PC-9 (cell line): ENCODE results near the gene SEMA4A. TPM values are rescaled to one million over a fixed set of nuclear protein-coding genes. Genes with fewer than 3 reads are reported as not detected.

Experiments
- BruUV-seq: library from RNA; stranded (reverse); fragments of 400-500 nt; replicated peaks from 2 replicates; lab custom pipeline; 2021; lab: Mats Ljungman, UMichigan
- CTCF ChIA-PET: fragments of 300-600 bp; sonication (Branson Sonifier 250); formaldehyde crosslinking; loops from one replicate; lab custom pipeline; 2022; ENCODE audit warnings: antibody characterized with exemption; lab: Charles Lee
- POLR2A ChIA-PET: fragments of 300-600 bp; sonication (Branson Sonifier 250); formaldehyde crosslinking; loops from one replicate; lab custom pipeline; 2022; ENCODE audit warnings: antibody characterized with exemption; ENCODE audit not compliant: unreplicated experiment; lab: Charles Lee
- DNase-seq, 2 experiments: peaks; one replicate each; pipeline versions ENCODE4 v3.0.0 to v3.0.0-alpha.2; 2015 to 2022; ENCODE audit warnings: mixed read lengths in 1 of 2
- H2AFZ ChIP-seq: fragments of 200-600 bp; sonication (generic); 2 replicates; pipeline ENCODE4 v1.8.1; 2017; ENCODE audit warnings: antibody characterized with exemption
- H3F3A ChIP-seq: fragments of 200-600 bp; sonication (generic); 2 replicates; pipeline ENCODE4 v1.8.1; 2017; ENCODE audit warnings: antibody characterized with exemption, mild to moderate bottlenecking, low read depth; ENCODE audit not compliant: insufficient read depth
- H3K27ac ChIP-seq: fragments of 200-600 bp; sonication (generic); 2 replicates; pipeline ENCODE4 v1.6.1; 2016; ENCODE audit warnings: mixed run types
- H3K27me3 ChIP-seq: fragments of 200-600 bp; sonication (generic); 2 replicates; pipeline ENCODE4 v1.6.1; 2016; ENCODE audit warnings: low read depth, mixed run types; ENCODE audit not compliant: insufficient read depth
- H3K36me3 ChIP-seq: fragments of 200-600 bp; sonication (generic); 2 replicates; pipeline ENCODE4 v1.6.1; 2016; ENCODE audit warnings: low read depth, mixed run types
- H3K4me1 ChIP-seq: fragments of 200-600 bp; sonication (generic); replicated peaks from 2 replicates; pipeline ENCODE4 v1.6.1; 2016; ENCODE audit warnings: mixed run types; ENCODE audit not compliant: insufficient read depth
- H3K4me2 ChIP-seq: fragments of 200-600 bp; sonication (generic); 2 replicates; pipeline ENCODE4 v1.6.1; 2017; ENCODE audit warnings: mixed run types
- H3K4me3 ChIP-seq: fragments of 200-600 bp; sonication (generic); 2 replicates; pipeline ENCODE4 v1.6.1; 2016; ENCODE audit warnings: mixed run types
- H3K79me2 ChIP-seq: fragments of 200-600 bp; sonication (generic); 2 replicates; pipeline ENCODE4 v1.6.1; 2017; ENCODE audit warnings: low read depth, mixed run types
- H3K9me2 ChIP-seq: fragments of 200-600 bp; sonication (generic); 2 replicates; pipeline ENCODE4 v1.8.1; 2017; ENCODE audit warnings: mild to moderate bottlenecking; ENCODE audit not compliant: insufficient read depth
- H3K9me3 ChIP-seq: fragments of 200-600 bp; sonication (generic); 2 replicates; pipeline ENCODE4 v1.8.1; 2016; ENCODE audit warnings: low read depth; ENCODE audit not compliant: insufficient read depth
- H4K20me1 ChIP-seq: fragments of 200-600 bp; sonication (generic); 2 replicates; pipeline ENCODE4 v1.8.1; 2017; ENCODE audit not compliant: insufficient read depth
- CTCF ChIP-seq: fragments of 200-600 bp; sonication (generic); conservative IDR thresholded peaks from 2 replicates; pipeline ENCODE4 v1.6.1; 2017; ENCODE audit warnings: mixed run types, antibody characterized with exemption, mild to moderate bottlenecking, moderate library complexity
- EZH2 ChIP-seq: fragments of 200-600 bp; sonication (generic); IDR thresholded peaks from 2 replicates; pipeline ENCODE4 v1.8.0; 2017; ENCODE audit warnings: antibody characterized with exemption, low read depth
- intact Hi-C: fragments of 100-400 bp; cut with micrococcal nuclease; formaldehyde crosslinking; loops from one replicate; pipeline ENCODE4 v1.10.0; 2022; ENCODE audit not compliant: unreplicated experiment
- total RNA-seq: library from RNA; stranded (reverse); gene quantifications from 2 replicates; pipeline ENCODE4 v1.2.3, GENCODE V29; 2021

Gene SEMA4A
- total RNA-seq, 1 experiment from 2014 or later = 16.2 TPM

DNA sequence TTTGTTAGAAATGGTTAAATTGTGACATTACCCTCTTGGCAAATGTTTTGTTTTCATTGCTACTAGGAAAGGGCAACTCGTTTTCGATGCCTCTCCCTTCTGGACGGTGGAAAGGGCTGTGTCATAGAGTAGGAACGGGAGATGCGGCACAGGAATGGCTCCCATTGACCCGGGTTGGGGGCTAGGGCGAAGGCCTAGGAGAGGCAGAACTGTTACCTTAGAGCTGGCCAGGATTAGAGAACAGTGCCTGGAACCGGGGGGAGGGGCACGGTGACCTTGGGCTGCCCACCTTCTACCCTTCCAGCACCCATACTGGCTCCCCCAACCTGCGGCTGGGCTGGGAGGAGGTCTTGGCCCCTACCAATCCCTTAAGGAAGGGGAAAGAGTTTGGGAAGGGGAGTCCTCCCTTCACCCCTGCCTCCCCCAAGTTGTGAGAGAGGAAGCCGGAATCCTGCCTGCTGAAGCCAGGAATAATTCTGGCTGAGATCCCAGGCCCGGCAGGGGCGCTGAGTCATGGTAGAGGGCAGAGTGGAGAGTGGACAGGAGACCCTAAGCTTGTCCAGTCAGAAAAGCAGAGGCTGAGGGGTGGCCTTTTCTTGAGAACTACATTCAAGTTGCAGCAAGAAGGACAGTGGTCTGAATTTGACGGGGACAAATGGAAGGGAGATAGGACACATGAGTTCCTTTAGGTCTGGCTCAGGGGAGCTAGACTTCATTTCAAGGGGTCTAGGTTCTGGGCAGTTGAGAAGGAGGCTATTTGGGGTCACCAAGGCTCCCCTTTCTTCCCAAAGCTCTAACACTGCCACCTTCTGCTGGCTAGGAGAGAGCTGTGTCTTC lies 30.6 kb upstream of the SEMA4A start:
- peak; percentile 84 to 85 for DNase-seq
- Histone ChIP-seq H3K9me2 (no peaks in the 10 kb centered on the region), H3K27ac (peak overlapping the region; percentile 98), H3K79me2 (peaks cover 80% of the 10 kb centered on the region), H3K36me3 (peaks cover 16% of the 10 kb centered on the region; the same call in 1 of the 2 replicates), H3K4me3 (peak overlapping the region; percentile 56), H3F3A (peaks cover 93% of the 10 kb centered on the region), H3K4me2 (peak overlapping the region; percentile 99), H3K4me1 (peaks cover 98% of the 10 kb centered on the region), H3K9me3 (no peaks in the 10 kb centered on the region), H2AFZ (no peak overlapping the region), H4K20me1 (peaks cover 22% of the 10 kb centered on the region), H3K27me3 (no peaks in the 10 kb centered on the region)
- intact Hi-C loops = loop anchor here (1.0 to 10.0 kb wide), 3 partner anchors 8 to 382 kb away; partner anchors contain the start of genes LMNA and MEF2D
- TSS peak; percentile 21 for BruUV-seq
- CTCF ChIA-PET = interaction anchor here (0.6 to 1.5 kb wide), 6 partner anchors 16 to 144 kb away, joined by 3 to 10 read pairs (median 4); partner anchors contain the start of gene ARHGEF2
- POLR2A ChIA-PET = interaction anchor here (0.7 to 1.5 kb wide), 3 partner anchors 16 to 208 kb away, joined by 3 to 18 read pairs (median 5); no protein-coding TSS in a partner anchor
- TF ChIP-seq EZH2 = no peak
- TF ChIP-seq CTCF = peak; percentile 45; the same call in 1 of the 2 replicates

DNA sequence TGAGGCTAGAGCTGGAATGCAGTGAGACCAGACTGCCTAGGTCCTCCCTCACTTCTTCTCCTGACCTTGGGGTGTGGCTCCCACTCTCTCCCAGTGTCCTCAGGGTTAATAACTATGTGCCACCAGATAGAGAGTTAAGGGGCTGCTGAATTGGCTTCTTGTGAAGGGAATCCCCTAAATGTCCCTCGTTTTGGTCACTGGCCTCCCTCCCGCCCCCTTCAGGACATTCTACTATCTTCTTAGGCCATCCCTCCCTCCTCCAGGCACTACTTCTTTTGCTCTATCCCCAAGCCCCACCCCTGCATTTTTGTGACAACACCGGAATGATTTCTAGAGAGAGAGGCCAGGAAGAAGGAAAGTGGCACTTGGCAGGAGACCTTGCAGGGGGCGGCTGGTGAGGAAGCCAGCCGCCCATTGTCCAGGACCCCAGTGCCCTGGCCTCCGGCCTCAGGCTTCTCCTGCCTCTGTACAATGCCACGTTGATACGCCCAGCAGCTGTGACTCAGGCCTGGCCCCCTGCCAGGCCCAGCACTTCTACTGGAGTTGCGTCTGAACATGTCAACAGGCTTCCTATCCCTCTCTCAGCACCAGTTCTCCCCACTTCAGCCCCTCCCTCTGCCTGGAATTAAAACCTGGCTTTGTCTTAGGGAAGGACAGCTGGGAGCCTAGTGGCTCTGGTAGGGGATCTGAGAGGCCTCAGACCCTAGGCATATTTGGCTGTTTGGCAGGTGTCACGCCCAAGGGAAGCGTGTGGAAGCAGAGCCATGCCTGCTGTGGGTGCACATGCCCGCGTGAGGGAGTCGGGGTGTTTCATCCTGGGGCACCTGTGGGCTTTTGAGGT lies 29.8 kb upstream of the SEMA4A start:
- H3K4me1 ChIP-seq = peaks cover 98% of the 10 kb centered on the region
- peaks cover 80% of the 10 kb centered on the region for H3K79me2 ChIP-seq
- no peaks in the 10 kb centered on the region for H3K27me3 ChIP-seq
- DNase-seq = peak; percentile 94 to 95
- H3K4me3 ChIP-seq = peak overlapping the region; percentile 56
- H3K36me3 ChIP-seq = 0 out of 2 replicates have a peak, but pooled peaks cover 9% of the 10 kb centered on the region
- TF ChIP-seq CTCF (peak; percentile 42; the same call in 1 of the 2 replicates), EZH2 (no peak)
- H3K9me2 ChIP-seq = no peaks in the 10 kb centered on the region
- H3F3A ChIP-seq = peaks cover 94% of the 10 kb centered on the region
- CTCF ChIA-PET = interaction anchor here (0.6 to 1.5 kb wide), 3 partner anchors 27 to 298 kb away, joined by 3 to 8 read pairs (median 4); partner anchors contain the start of gene ARHGEF2
- no TSS peak for BruUV-seq
- POLR2A ChIA-PET = interaction anchor here (0.6 to 1.5 kb wide), 5 partner anchors 17 to 995 kb away, joined by 3 to 18 read pairs (median 5); no protein-coding TSS in a partner anchor
- H2AFZ ChIP-seq = no peak overlapping the region
- H4K20me1 ChIP-seq = peaks cover 13% of the 10 kb centered on the region
- peak overlapping the region; percentile 99 for H3K4me2 ChIP-seq
- intact Hi-C loops = loop anchor here (1.0 to 10.0 kb wide), 3 partner anchors 9 to 381 kb away; partner anchors contain the start of genes LMNA and MEF2D
- no peaks in the 10 kb centered on the region for H3K9me3 ChIP-seq
- peak overlapping the region; percentile 98 for H3K27ac ChIP-seq
